Breast epithelium (tissue), 3 donors: Measurements from ENCODE around the gene ZNRF2.

Source experiments
- CTCF ChIP-seq, 3 donors: fragments of 450-650 bp; IDR thresholded peaks; one replicate each; pipeline ENCODE4 v1.5.1; 2016 to 2017; ENCODE audit warnings: antibody characterized with exemption in 3 of 3, mild to moderate bottlenecking in 3 of 3, moderate library complexity in 3 of 3
- POLR2A ChIP-seq: fragments of 450-650 bp; IDR thresholded peaks from one replicate; pipeline ENCODE4 v1.6.1; 2016; ENCODE audit warnings: antibody characterized with exemption, mild to moderate bottlenecking, moderate library complexity

GRCh38 chr7:30308389-30308788, 24.0 kb downstream of the ZNRF2 start:
- TF ChIP-seq CTCF (IDR thresholded peaks at IDR 0.05) (no peak), POLR2A (no peak)
